GM12892 (cell line): ENCODE measurements around the gene MB21D2.

Experiments used
- POLR2A ChIP-seq: IDR thresholded peaks from 2 replicates; pipeline ENCODE4 v1.6.1; 2011; ENCODE audit warnings: low read depth, low read length, control low read depth
- POLR2AphosphoS5 ChIP-seq: IDR thresholded peaks from 2 replicates; pipeline ENCODE4 v1.6.1; 2011; ENCODE audit warnings: low read depth, low read length, control low read depth
- TAF1 ChIP-seq: IDR thresholded peaks from 2 replicates; pipeline ENCODE4 v1.6.1; 2011; ENCODE audit warnings: low read depth, mild to moderate bottlenecking, control low read depth, low read length, borderline replicate concordance

DNA sequence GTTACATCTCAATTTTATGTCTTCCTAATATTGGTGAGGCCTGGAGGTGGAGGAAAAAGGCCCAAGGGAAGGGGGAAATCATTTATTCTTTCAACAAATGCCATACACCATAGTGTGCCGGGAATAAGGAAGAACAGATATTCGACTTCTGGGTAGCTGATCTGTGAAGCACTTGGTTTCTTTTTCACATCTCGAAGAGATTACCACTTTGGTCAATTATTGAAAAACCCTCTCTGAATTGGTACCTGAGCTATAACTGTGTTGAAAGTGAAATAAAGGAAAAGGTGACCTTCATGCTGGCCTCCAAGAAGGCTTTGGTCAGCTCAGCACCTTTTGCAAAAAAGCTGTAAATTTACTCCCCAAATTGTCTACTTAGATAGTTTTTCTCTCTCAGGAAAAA is 14.2 kb upstream of the MB21D2 start:
- TF ChIP-seq POLR2A: no peak
- TF ChIP-seq POLR2AphosphoS5: no peak
- no peak for TF ChIP-seq TAF1
